Prostate gland (tissue), 2 donors: Measurements from ENCODE around the gene BCAP31.

Source experiments
- POLR2A ChIP-seq: fragments of 450-650 bp; IDR thresholded peaks from one replicate; pipeline ENCODE4 v1.6.1; 2016; ENCODE audit warnings: antibody characterized with exemption, mild to moderate bottlenecking
- TF ChIP-seq, protein P1 (sequence below), 4 experiments: fragments of 200-600 bp in 2 of 4; fragments of 450-650 bp in 2 of 4; sonication (generic) in 2 of 4; IDR thresholded peaks; 1 replicate in 3 of 4; 2 replicates in 1 of 4; pipeline ENCODE4 v1.5.1; 2016 to 2019; ENCODE audit warnings: antibody characterized with exemption in 4 of 4, mild to moderate bottlenecking in 2 of 4, moderate library complexity in 2 of 4

DNA sequence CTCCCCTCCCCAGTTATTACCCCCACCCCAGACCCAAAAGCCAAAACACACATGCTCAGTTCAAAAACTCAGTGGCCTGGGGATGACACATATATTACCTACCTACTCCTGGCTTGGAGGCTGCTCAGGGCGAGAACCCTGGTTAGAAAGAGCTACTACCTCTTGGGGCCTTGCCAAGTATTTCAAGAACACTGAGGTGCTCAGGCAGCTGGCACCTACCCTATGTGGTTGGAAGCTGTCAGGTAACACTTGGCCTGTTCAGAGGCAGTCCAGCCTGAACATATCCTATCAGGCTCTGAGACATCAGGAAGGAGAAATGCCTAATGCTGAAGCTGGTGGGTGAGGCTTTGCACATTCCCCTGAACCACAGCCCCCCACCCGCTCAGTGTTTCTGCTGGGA is 4.9 kb downstream of the BCAP31 start:
- TF ChIP-seq, protein P1, sequence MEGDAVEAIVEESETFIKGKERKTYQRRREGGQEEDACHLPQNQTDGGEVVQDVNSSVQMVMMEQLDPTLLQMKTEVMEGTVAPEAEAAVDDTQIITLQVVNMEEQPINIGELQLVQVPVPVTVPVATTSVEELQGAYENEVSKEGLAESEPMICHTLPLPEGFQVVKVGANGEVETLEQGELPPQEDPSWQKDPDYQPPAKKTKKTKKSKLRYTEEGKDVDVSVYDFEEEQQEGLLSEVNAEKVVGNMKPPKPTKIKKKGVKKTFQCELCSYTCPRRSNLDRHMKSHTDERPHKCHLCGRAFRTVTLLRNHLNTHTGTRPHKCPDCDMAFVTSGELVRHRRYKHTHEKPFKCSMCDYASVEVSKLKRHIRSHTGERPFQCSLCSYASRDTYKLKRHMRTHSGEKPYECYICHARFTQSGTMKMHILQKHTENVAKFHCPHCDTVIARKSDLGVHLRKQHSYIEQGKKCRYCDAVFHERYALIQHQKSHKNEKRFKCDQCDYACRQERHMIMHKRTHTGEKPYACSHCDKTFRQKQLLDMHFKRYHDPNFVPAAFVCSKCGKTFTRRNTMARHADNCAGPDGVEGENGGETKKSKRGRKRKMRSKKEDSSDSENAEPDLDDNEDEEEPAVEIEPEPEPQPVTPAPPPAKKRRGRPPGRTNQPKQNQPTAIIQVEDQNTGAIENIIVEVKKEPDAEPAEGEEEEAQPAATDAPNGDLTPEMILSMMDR (IDR thresholded peaks at IDR 0.05), result no peak
- TF ChIP-seq POLR2A, result no peak
